Stimulated activated CD4-positive, alpha-beta T cell treated with anti-CD3 and anti-CD28 coated beads, Interleukin-2, amount 100 ng/mL, for 4 hours (primary cell): ENCODE measurements around the gene CSNK2A2.

Source experiments
- DNase-seq: peaks from one replicate; pipeline ENCODE4 v3.0.0-alpha.2; 2020; ENCODE audit warnings: low read depth

The CSNK2A2 gene

GRCh38 chr16:58198803-58199411 is 1.0 kb upstream of the CSNK2A2 start:
- no peak for DNase-seq

GRCh38 chr16:58197314-58198012 is 443 bp downstream of the CSNK2A2 start:
- DNase-seq: no peak

- DNase-seq: no peak
Observed at GRCh38 chr16:58196898-58197313, 1.0 kb downstream of the CSNK2A2 start.

- DNase-seq: no peak
Observed at GRCh38 chr16:58195771-58196170, 2.1 kb downstream of the CSNK2A2 start.

GRCh38 chr16:58195344-58195743 is 2.6 kb downstream of the CSNK2A2 start:
- no peak for DNase-seq

GRCh38 chr16:58194790-58195189 is 3.1 kb downstream of the CSNK2A2 start:
- no peak for DNase-seq

GRCh38 chr16:58187665-58188421 is 10.1 kb downstream of the CSNK2A2 start:
- DNase-seq: no peak

- DNase-seq: no peak
Observed at GRCh38 chr16:58187092-58187491, 10.8 kb downstream of the CSNK2A2 start.

GRCh38 chr16:58186176-58186944 is 11.5 kb downstream of the CSNK2A2 start:
- no peak for DNase-seq

GRCh38 chr16:58177353-58177710 is 20.6 kb downstream of the CSNK2A2 start:
- DNase-seq: no peak

- DNase-seq: no peak
Observed at GRCh38 chr16:58176608-58177352, 21.1 kb downstream of the CSNK2A2 start.

GRCh38 chr16:58170223-58170622 is 27.7 kb downstream of the CSNK2A2 start:
- DNase-seq: no peak

GRCh38 chr16:58160855-58161254 is 37.1 kb downstream of the CSNK2A2 start:
- no peak for DNase-seq

- DNase-seq: no peak
Observed at GRCh38 chr16:58158725-58159124, 39.2 kb downstream of the CSNK2A2 start.

- DNase-seq: no peak
Observed at GRCh38 chr16:58157951-58158540, 39.9 kb downstream of the CSNK2A2 start.

- DNase-seq: no peak
Observed at GRCh38 chr16:58157239-58157638, 40.7 kb downstream of the CSNK2A2 start.

GRCh38 chr16:58155839-58156238 is 42.1 kb downstream of the CSNK2A2 start:
- DNase-seq: no peak

GRCh38 chr16:58154345-58154744 is 43.6 kb downstream of the CSNK2A2 start:
- DNase-seq: no peak

- DNase-seq: no peak
Observed at GRCh38 chr16:58152246-58152868, 45.5 kb downstream of the CSNK2A2 start.

- no peak for DNase-seq
Observed at GRCh38 chr16:58148526-58148925, 49.4 kb downstream of the CSNK2A2 start.

GRCh38 chr16:58148099-58148498 is 49.8 kb downstream of the CSNK2A2 start:
- no peak for DNase-seq
